Left ventricle myocardium inferior (tissue), 1 donor: Measurements from ENCODE around the gene MYL10. TPM values are rescaled to one million over a fixed set of nuclear protein-coding genes. Genes with fewer than 3 reads are reported as not detected.

Experiments
- DNase-seq: peaks from one replicate; pipeline ENCODE4 v3.0.0-alpha.2; 2020
- H3K27ac ChIP-seq: fragments of 200-600 bp; replicated peaks from 2 replicates; pipeline ENCODE4 v1.8.0; 2021
- H3K27me3 ChIP-seq: fragments of 200-600 bp; 2 replicates; pipeline ENCODE4 v1.8.0; 2021; ENCODE audit warnings: low read depth
- H3K36me3 ChIP-seq: fragments of 200-600 bp; 2 replicates; pipeline ENCODE4 v1.8.0; 2021
- H3K4me1 ChIP-seq: fragments of 200-600 bp; 2 replicates; pipeline ENCODE4 v1.8.0; 2021
- H3K4me3 ChIP-seq: fragments of 200-600 bp; 2 replicates; pipeline ENCODE4 v1.8.0; 2021; ENCODE audit warnings: mild to moderate bottlenecking, moderate library complexity
- H3K9me3 ChIP-seq: fragments of 200-600 bp; replicated peaks from 2 replicates; pipeline ENCODE4 v1.8.0; 2021
- intact Hi-C: fragments of 100-400 bp; cut with micrococcal nuclease; formaldehyde crosslinking; loops from one replicate; pipeline ENCODE4 v1.11.0; 2022
- total RNA-seq: library from RNA; stranded (reverse); fragmentation: NEBNext Ultra II Directional; extraction: Animal tissue kit (Norgen Biotek cat#: 25700); gene quantifications from one replicate; pipeline ENCODE4 v1.2.1, GENCODE V29; 2021
- TF ChIP-seq, protein P1 (sequence below): fragments of 200-600 bp; IDR thresholded peaks from 2 replicates; pipeline ENCODE4 v1.8.0; 2021; ENCODE audit warnings: antibody characterized with exemption, mild to moderate bottlenecking, borderline replicate concordance
- donor health status: DM: no; HTN: yes; CAD: no; lungs with severe emphysema.

MYL10 gene
- total RNA-seq, 1 donor from 2014 or later: not detected

GRCh38 chr7:101590663-101591435, 38.2 kb downstream of the MYL10 start:
- no peaks in the 10 kb centered on the region for H3K36me3 ChIP-seq
- no peak for DNase-seq
- H3K27ac ChIP-seq: no peak overlapping the region
- H3K4me1 ChIP-seq: no peaks in the 10 kb centered on the region
- H3K27me3 ChIP-seq: no peaks in the 10 kb centered on the region
- intact Hi-C loops: no loop called here
- TF ChIP-seq, protein P1, sequence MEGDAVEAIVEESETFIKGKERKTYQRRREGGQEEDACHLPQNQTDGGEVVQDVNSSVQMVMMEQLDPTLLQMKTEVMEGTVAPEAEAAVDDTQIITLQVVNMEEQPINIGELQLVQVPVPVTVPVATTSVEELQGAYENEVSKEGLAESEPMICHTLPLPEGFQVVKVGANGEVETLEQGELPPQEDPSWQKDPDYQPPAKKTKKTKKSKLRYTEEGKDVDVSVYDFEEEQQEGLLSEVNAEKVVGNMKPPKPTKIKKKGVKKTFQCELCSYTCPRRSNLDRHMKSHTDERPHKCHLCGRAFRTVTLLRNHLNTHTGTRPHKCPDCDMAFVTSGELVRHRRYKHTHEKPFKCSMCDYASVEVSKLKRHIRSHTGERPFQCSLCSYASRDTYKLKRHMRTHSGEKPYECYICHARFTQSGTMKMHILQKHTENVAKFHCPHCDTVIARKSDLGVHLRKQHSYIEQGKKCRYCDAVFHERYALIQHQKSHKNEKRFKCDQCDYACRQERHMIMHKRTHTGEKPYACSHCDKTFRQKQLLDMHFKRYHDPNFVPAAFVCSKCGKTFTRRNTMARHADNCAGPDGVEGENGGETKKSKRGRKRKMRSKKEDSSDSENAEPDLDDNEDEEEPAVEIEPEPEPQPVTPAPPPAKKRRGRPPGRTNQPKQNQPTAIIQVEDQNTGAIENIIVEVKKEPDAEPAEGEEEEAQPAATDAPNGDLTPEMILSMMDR: no peak
- no peak overlapping the region for H3K4me3 ChIP-seq
- no peaks in the 10 kb centered on the region for H3K9me3 ChIP-seq

DNA sequence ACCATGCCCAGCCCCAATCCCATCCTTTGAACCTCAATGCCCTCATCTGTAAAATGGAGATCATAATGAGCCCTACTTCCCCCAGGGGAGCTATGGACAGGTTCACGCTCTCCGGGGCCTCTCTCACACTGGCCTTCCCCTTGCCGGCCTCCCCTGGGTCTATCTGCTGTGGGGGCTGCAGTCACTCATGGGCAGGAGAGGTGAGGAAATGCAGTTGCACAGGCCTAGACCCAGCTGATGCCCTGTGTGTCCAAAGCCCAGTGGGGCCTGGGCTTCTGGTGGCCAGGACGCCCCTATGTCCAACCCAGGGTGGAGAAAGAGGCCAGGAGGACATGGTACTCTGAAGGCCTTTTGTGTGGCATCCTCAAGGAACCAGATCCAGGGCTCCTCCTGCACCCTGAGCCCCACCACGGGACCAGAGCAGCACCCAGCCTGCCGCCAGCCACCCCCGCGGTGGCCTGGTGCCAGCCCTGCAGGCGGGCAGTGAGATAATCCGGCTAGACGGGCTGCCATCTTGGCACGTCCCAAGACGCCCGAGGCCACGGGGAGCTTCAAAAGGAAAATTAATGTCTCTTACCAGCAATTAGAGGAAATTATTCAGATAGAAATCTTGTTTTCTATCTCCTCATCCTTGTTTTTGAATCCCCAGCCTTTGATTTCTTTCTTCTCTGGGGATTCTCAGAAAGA, 39.0 kb downstream of the MYL10 start:
- Histone ChIP-seq H3K27me3 (no peaks in the 10 kb centered on the region), H3K4me3 (no peak overlapping the region), H3K9me3 (no peaks in the 10 kb centered on the region), H3K36me3 (no peaks in the 10 kb centered on the region), H3K4me1 (no peaks in the 10 kb centered on the region), H3K27ac (no peak overlapping the region)
- DNase-seq: no peak
- TF ChIP-seq, protein P1: no peak
- intact Hi-C loops: no loop called here

DNA sequence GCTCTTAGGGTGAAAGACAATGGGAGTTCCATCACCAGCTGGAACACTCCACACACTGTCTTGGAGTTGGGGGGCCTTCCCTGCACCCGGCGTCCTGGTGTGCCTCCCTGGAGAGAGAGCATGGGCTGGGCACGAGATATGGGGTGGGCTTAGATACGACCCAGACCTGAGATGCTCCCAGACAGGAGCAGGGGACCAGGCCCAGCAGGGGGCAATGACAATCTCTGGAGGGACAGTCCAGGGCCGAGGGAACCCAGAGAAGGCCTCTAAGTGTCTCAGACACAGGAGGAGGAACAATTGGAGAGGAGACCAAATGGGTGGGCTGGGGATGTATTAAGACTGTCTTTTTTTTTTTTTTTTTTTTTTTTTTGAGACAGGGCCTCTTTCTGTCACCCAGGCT, 40.0 kb downstream of the MYL10 start:
- intact Hi-C loops: no loop called here
- Histone ChIP-seq H3K4me3 (no peak overlapping the region), H3K27me3 (no peaks in the 10 kb centered on the region), H3K36me3 (no peaks in the 10 kb centered on the region), H3K9me3 (no peaks in the 10 kb centered on the region), H3K27ac (no peak overlapping the region), H3K4me1 (no peaks in the 10 kb centered on the region)
- no peak for DNase-seq
- TF ChIP-seq, protein P1: no peak

GRCh38 chr7:101588131-101588935, 40.8 kb downstream of the MYL10 start:
- intact Hi-C loops: no loop called here

More at GRCh38 chr7:101588131-101588935, 40.8 kb downstream of the MYL10 start:
- Histone ChIP-seq H3K36me3 (no peaks in the 10 kb centered on the region), H3K4me1 (no peaks in the 10 kb centered on the region), H3K4me3 (no peak overlapping the region), H3K27ac (no peak overlapping the region), H3K9me3 (peaks cover 6% of the 10 kb centered on the region), H3K27me3 (peaks cover 3% of the 10 kb centered on the region)
- DNase-seq: no peak
- TF ChIP-seq, protein P1: no peak
